Ishikawa (cell line): ENCODE results near the gene GRK1.

Experiments used
- CEBPB ChIP-seq: IDR thresholded peaks from 2 replicates; pipeline ENCODE4 v1.6.1; 2012
- CREB1 ChIP-seq: IDR thresholded peaks from 2 replicates; pipeline ENCODE4 v1.6.1; 2012; ENCODE audit warnings: low read depth
- EGR1 ChIP-seq: IDR thresholded peaks from 2 replicates; pipeline ENCODE4 v1.6.1; 2012
- EP300 ChIP-seq: IDR thresholded peaks from 2 replicates; pipeline ENCODE4 v1.6.1; 2012; ENCODE audit warnings: borderline replicate concordance
- FOXM1 ChIP-seq: IDR thresholded peaks from 2 replicates; pipeline ENCODE4 v1.6.1; 2012; ENCODE audit warnings: low read depth, borderline replicate concordance
- MAX ChIP-seq: IDR thresholded peaks from 2 replicates; pipeline ENCODE4 v1.6.1; 2012
- NFIC ChIP-seq: IDR thresholded peaks from 2 replicates; pipeline ENCODE4 v1.6.1; 2012
- RAD21 ChIP-seq: IDR thresholded peaks from 2 replicates; pipeline ENCODE4 v1.6.1; 2012; ENCODE audit warnings: low read depth
- TAF1 ChIP-seq: IDR thresholded peaks from 2 replicates; pipeline ENCODE4 v1.6.1; 2012; ENCODE audit warnings: low read depth, mild to moderate bottlenecking
- TCF12 ChIP-seq: IDR thresholded peaks from 2 replicates; pipeline ENCODE4 v1.6.1; 2012; ENCODE audit warnings: low read depth
- TEAD4 ChIP-seq: IDR thresholded peaks from 2 replicates; pipeline ENCODE4 v1.6.1; 2012
- YY1 ChIP-seq: IDR thresholded peaks from 2 replicates; pipeline ENCODE4 v1.6.1; 2012; ENCODE audit warnings: low read depth
- ZBTB7A ChIP-seq: IDR thresholded peaks from 2 replicates; pipeline ENCODE4 v1.6.1; 2012; ENCODE audit warnings: low read depth
- TF ChIP-seq, protein P1 (sequence below): IDR thresholded peaks from 2 replicates; pipeline ENCODE4 v1.6.1; 2012
- TF ChIP-seq, protein P2 (sequence below): IDR thresholded peaks from 2 replicates; pipeline ENCODE4 v1.6.1; 2012; ENCODE audit warnings: low read depth, mild to moderate bottlenecking

Gene GRK1

GRCh38 chr13:113653264-113654174 lies 13.5 kb upstream of the GRK1 start:
- TF ChIP-seq CEBPB (no peak), MAX (no peak), NFIC (peak; percentile 82), RAD21 (no peak), FOXM1 (no peak), EP300 (peak; percentile 53; the same call in 1 of the 2 replicates), TCF12 (peak; percentile 81), TAF1 (no peak), ZBTB7A (no peak)
- TF ChIP-seq, protein P1, sequence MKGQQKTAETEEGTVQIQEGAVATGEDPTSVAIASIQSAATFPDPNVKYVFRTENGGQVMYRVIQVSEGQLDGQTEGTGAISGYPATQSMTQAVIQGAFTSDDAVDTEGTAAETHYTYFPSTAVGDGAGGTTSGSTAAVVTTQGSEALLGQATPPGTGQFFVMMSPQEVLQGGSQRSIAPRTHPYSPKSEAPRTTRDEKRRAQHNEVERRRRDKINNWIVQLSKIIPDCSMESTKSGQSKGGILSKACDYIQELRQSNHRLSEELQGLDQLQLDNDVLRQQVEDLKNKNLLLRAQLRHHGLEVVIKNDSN = no peak

- TF ChIP-seq, protein P1 = no peak
- TF ChIP-seq ZBTB7A (no peak), NFIC (no peak), TEAD4 (no peak), FOXM1 (no peak), CEBPB (no peak), TAF1 (no peak), MAX (no peak), CREB1 (no peak), EGR1 (no peak), YY1 (no peak)
- TF ChIP-seq, protein P2, sequence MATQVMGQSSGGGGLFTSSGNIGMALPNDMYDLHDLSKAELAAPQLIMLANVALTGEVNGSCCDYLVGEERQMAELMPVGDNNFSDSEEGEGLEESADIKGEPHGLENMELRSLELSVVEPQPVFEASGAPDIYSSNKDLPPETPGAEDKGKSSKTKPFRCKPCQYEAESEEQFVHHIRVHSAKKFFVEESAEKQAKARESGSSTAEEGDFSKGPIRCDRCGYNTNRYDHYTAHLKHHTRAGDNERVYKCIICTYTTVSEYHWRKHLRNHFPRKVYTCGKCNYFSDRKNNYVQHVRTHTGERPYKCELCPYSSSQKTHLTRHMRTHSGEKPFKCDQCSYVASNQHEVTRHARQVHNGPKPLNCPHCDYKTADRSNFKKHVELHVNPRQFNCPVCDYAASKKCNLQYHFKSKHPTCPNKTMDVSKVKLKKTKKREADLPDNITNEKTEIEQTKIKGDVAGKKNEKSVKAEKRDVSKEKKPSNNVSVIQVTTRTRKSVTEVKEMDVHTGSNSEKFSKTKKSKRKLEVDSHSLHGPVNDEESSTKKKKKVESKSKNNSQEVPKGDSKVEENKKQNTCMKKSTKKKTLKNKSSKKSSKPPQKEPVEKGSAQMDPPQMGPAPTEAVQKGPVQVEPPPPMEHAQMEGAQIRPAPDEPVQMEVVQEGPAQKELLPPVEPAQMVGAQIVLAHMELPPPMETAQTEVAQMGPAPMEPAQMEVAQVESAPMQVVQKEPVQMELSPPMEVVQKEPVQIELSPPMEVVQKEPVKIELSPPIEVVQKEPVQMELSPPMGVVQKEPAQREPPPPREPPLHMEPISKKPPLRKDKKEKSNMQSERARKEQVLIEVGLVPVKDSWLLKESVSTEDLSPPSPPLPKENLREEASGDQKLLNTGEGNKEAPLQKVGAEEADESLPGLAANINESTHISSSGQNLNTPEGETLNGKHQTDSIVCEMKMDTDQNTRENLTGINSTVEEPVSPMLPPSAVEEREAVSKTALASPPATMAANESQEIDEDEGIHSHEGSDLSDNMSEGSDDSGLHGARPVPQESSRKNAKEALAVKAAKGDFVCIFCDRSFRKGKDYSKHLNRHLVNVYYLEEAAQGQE = no peak
Measured at GRCh38 chr13:113654175-113654560, 12.9 kb upstream of the GRK1 start.

GRCh38 chr13:113654591-113655345 lies 12.3 kb upstream of the GRK1 start:
- TF ChIP-seq, protein P2 = no peak
- no peak for TF ChIP-seq CREB1
- no peak for TF ChIP-seq NFIC
- TF ChIP-seq TCF12 = no peak
- TF ChIP-seq, protein P1 = no peak
- no peak for TF ChIP-seq EP300
- TF ChIP-seq MAX = no peak
- no peak for TF ChIP-seq CEBPB
- no peak for TF ChIP-seq FOXM1
- TF ChIP-seq EGR1 = no peak
- no peak for TF ChIP-seq ZBTB7A
- TF ChIP-seq YY1 = no peak

- no peak for TF ChIP-seq EGR1
Measured at GRCh38 chr13:113655346-113656002, 11.5 kb upstream of the GRK1 start.
